Neural cell (in vitro differentiated cells): Measurements from ENCODE around the gene ZSCAN16. TPM values are rescaled to one million over a fixed set of nuclear protein-coding genes. Genes with fewer than 3 reads are reported as not detected.

Source experiments
- H2AFZ ChIP-seq: fragments of 200-600, 300-800 bp; sonication (generic), shearing (Covaris generic); 2 replicates; pipeline ENCODE4 v1.6.0; 2014; ENCODE audit warnings: low read depth, mild to moderate bottlenecking, antibody characterized with exemption, low read length, moderate library complexity
- H3F3A ChIP-seq: fragments of 200-600 bp; shearing (Covaris generic); 2 replicates; pipeline ENCODE4 v1.6.1; 2016; ENCODE audit warnings: mild to moderate bottlenecking, moderate library complexity, mixed read lengths, antibody characterized with exemption, low read length; ENCODE audit not compliant: insufficient read depth, poor library complexity, severe bottlenecking
- H3K27ac ChIP-seq: fragments of 200-600, 300-800 bp; sonication (generic), shearing (Covaris generic); 2 replicates; pipeline ENCODE4 v1.5.1; 2014; ENCODE audit warnings: mild to moderate bottlenecking, low read length, moderate library complexity
- H3K27me3 ChIP-seq: fragments of 300-800, 200-600 bp; sonication (generic), shearing (Covaris generic); 2 replicates; pipeline ENCODE4 v1.6.0; 2014; ENCODE audit warnings: mild to moderate bottlenecking, low read depth, low read length, moderate library complexity; ENCODE audit not compliant: insufficient read depth
- H3K36me3 ChIP-seq: fragments of 300-800, 200-600 bp; sonication (generic), shearing (Covaris generic); 2 replicates; pipeline ENCODE4 v1.5.1; 2014; ENCODE audit warnings: mild to moderate bottlenecking, antibody characterized with exemption, low read length, moderate library complexity; ENCODE audit not compliant: insufficient read depth
- H3K4me2 ChIP-seq: fragments of 300-800, 200-600 bp; sonication (generic), shearing (Covaris generic); 2 replicates; pipeline ENCODE4 v1.6.0; 2014; ENCODE audit warnings: mild to moderate bottlenecking, low read length
- H3K4me3 ChIP-seq: fragments of 300-800, 200-600 bp; sonication (generic), shearing (Covaris generic); 2 replicates; pipeline ENCODE4 v1.5.1; 2014; ENCODE audit warnings: mild to moderate bottlenecking, low read length, moderate library complexity
- H3K79me2 ChIP-seq: fragments of 200-600 bp; shearing (Covaris generic); replicated peaks from 2 replicates; pipeline ENCODE4 v1.6.0; 2014; ENCODE audit warnings: mild to moderate bottlenecking, low read length, moderate library complexity; ENCODE audit not compliant: insufficient read depth
- H3K9ac ChIP-seq: fragments of 300-800, 200-600 bp; sonication (generic), shearing (Covaris generic); 2 replicates; pipeline ENCODE4 v1.6.1; 2016; ENCODE audit warnings: mild to moderate bottlenecking, low read length, mixed read lengths
- H3K9me2 ChIP-seq: fragments of 200-600 bp; shearing (Covaris generic); 2 replicates; pipeline ENCODE4 v1.6.1; 2016; ENCODE audit warnings: mild to moderate bottlenecking, low read length, mixed read lengths; ENCODE audit not compliant: insufficient read depth
- H3K9me3 ChIP-seq: fragments of 200-600, 300-800 bp; sonication (generic), shearing (Covaris generic); 2 replicates; pipeline ENCODE4 v1.6.1; 2016; ENCODE audit warnings: mild to moderate bottlenecking, mixed run types, low read length, moderate library complexity, mixed read lengths
- H4K20me1 ChIP-seq: fragments of 200-600 bp; shearing (Covaris generic); 2 replicates; pipeline ENCODE4 v1.6.1; 2016; ENCODE audit warnings: mild to moderate bottlenecking, mixed run types; ENCODE audit not compliant: insufficient read depth
- CTCF ChIP-seq: fragments of 450-650 bp; IDR thresholded peaks from 2 replicates; pipeline ENCODE4 v1.5.1; 2014; ENCODE audit warnings: antibody characterized with exemption, mild to moderate bottlenecking, moderate library complexity; ENCODE audit not compliant: poor library complexity, severe bottlenecking
- EP300 ChIP-seq: fragments of 450-650 bp; conservative IDR thresholded peaks from 2 replicates; pipeline ENCODE4 v1.6.1; 2014; ENCODE audit warnings: antibody characterized with exemption, mild to moderate bottlenecking, moderate library complexity; ENCODE audit not compliant: poor library complexity, severe bottlenecking
- EZH2 ChIP-seq: fragments of 200-600, 300-800 bp; shearing (Covaris generic), sonication (generic); IDR thresholded peaks from 2 replicates; pipeline ENCODE4 v1.6.1; 2014; ENCODE audit warnings: antibody characterized with exemption, low read length, borderline replicate concordance, mild to moderate bottlenecking; ENCODE audit not compliant: insufficient read depth, poor library complexity, severe bottlenecking
- MXI1 ChIP-seq: fragments of 450-650 bp; conservative IDR thresholded peaks from 2 replicates; pipeline ENCODE4 v1.6.1; 2014; ENCODE audit warnings: antibody characterized with exemption, mild to moderate bottlenecking; ENCODE audit not compliant: poor library complexity, severe bottlenecking
- POLR2AphosphoS5 ChIP-seq: IDR thresholded peaks from 2 replicates; pipeline ENCODE4 v1.6.1; 2012
- RAD21 ChIP-seq: fragments of 450-650 bp; conservative IDR thresholded peaks from 2 replicates; pipeline ENCODE4 v1.6.1; 2014; ENCODE audit warnings: antibody characterized with exemption, mild to moderate bottlenecking, moderate library complexity
- REST ChIP-seq: IDR thresholded peaks from 2 replicates; pipeline ENCODE4 v1.6.1; 2012; ENCODE audit warnings: borderline replicate concordance
- SMC3 ChIP-seq: fragments of 450-650 bp; conservative IDR thresholded peaks from 2 replicates; pipeline ENCODE4 v1.6.1; 2014; ENCODE audit warnings: antibody characterized with exemption, mild to moderate bottlenecking, moderate library complexity; ENCODE audit not compliant: poor library complexity
- TAF1 ChIP-seq: IDR thresholded peaks from 2 replicates; pipeline ENCODE4 v1.6.1; 2012; ENCODE audit warnings: low read depth
- polyA plus RNA-seq: library from polyadenylated mRNA; depleted of rRNA; stranded (reverse); fragments of >200 nt; gene quantifications from 2 replicates; pipeline ENCODE4 v1.2.3, GENCODE V29; 2014

The ZSCAN16 gene
- polyA plus RNA-seq, 1 donor from 2014 or later, result 31.9 TPM

- no peaks in the 10 kb centered on the region for H3K27me3 ChIP-seq
- no peaks in the 10 kb centered on the region for H3K9me2 ChIP-seq
- no peak overlapping the region for H2AFZ ChIP-seq
- H3K4me3 ChIP-seq, result no peak overlapping the region
- H3K27ac ChIP-seq, result no peak overlapping the region
- H3K4me2 ChIP-seq, result no peak overlapping the region
- no peaks in the 10 kb centered on the region for H3K36me3 ChIP-seq
- H3F3A ChIP-seq, result no peaks in the 10 kb centered on the region
- H4K20me1 ChIP-seq, result no peaks in the 10 kb centered on the region
- no peaks in the 10 kb centered on the region for H3K9me3 ChIP-seq
- TF ChIP-seq EZH2 (no peak), POLR2AphosphoS5 (no peak)
- H3K9ac ChIP-seq, result no peak overlapping the region
- no peaks in the 10 kb centered on the region for H3K79me2 ChIP-seq
These were observed 42.7 kb downstream of the ZSCAN16 start for GRCh38 chr6:28167068-28167467.

GRCh38 chr6:28167926-28168325 is 43.5 kb downstream of the ZSCAN16 start:
- TF ChIP-seq SMC3, result no peak
- no peak for TF ChIP-seq EZH2
- no peak for TF ChIP-seq TAF1
- no peak for TF ChIP-seq REST
- TF ChIP-seq POLR2AphosphoS5, result no peak
- TF ChIP-seq RAD21, result no peak
- TF ChIP-seq CTCF, result no peak
- no peak for TF ChIP-seq MXI1
- no peak overlapping the region for H3K4me3 ChIP-seq
- no peaks in the 10 kb centered on the region for H3K79me2 ChIP-seq
- H3K27me3 ChIP-seq, result no peaks in the 10 kb centered on the region
- H4K20me1 ChIP-seq, result no peaks in the 10 kb centered on the region
- no peaks in the 10 kb centered on the region for H3K36me3 ChIP-seq
- no peaks in the 10 kb centered on the region for H3K9me2 ChIP-seq
- no peaks in the 10 kb centered on the region for H3F3A ChIP-seq
- H3K9me3 ChIP-seq, result no peaks in the 10 kb centered on the region
- no peak overlapping the region for H3K9ac ChIP-seq
- H2AFZ ChIP-seq, result no peak overlapping the region
- H3K27ac ChIP-seq, result no peak overlapping the region
- no peak overlapping the region for H3K4me2 ChIP-seq

GRCh38 chr6:28171271-28171670 is 46.9 kb downstream of the ZSCAN16 start:
- no peak overlapping the region for H3K9ac ChIP-seq
- H3K27ac ChIP-seq, result no peak overlapping the region
- no peaks in the 10 kb centered on the region for H3K36me3 ChIP-seq
- H3F3A ChIP-seq, result no peaks in the 10 kb centered on the region
- no peaks in the 10 kb centered on the region for H3K9me3 ChIP-seq
- H3K9me2 ChIP-seq, result no peaks in the 10 kb centered on the region
- TF ChIP-seq MXI1 (no peak), POLR2AphosphoS5 (no peak), TAF1 (no peak), SMC3 (no peak), EP300 (no peak), RAD21 (no peak), CTCF (no peak), EZH2 (no peak), REST (no peak)
- no peaks in the 10 kb centered on the region for H4K20me1 ChIP-seq
- H3K4me2 ChIP-seq, result no peak overlapping the region
- no peaks in the 10 kb centered on the region for H3K27me3 ChIP-seq
- H3K4me3 ChIP-seq, result no peak overlapping the region
- no peak overlapping the region for H2AFZ ChIP-seq
- no peaks in the 10 kb centered on the region for H3K79me2 ChIP-seq
